Sigmoid colon (tissue), 4 donors: ENCODE data around the gene COTL1.

Experiments used
- CTCF ChIP-seq, 4 experiments: fragments of 450-650 bp in 3 of 4; fragments of 200-600 bp in 1 of 4; IDR thresholded peaks; one replicate each; pipeline ENCODE4 v1.5.1; 2016 to 2019; ENCODE audit warnings: antibody characterized with exemption in 4 of 4, mild to moderate bottlenecking in 3 of 4, moderate library complexity in 2 of 4
- EP300 ChIP-seq, 4 donors: sonication (generic); formaldehyde crosslinking; IDR thresholded peaks; one replicate each; pipeline ENCODE4 v1.6.1; 2017; ENCODE audit warnings: antibody characterized with exemption in 4 of 4
- POLR2A ChIP-seq, 2 donors: fragments of 450-650 bp; IDR thresholded peaks; one replicate each; pipeline ENCODE4 v1.6.1; 2016; ENCODE audit warnings: antibody characterized with exemption in 2 of 2, mild to moderate bottlenecking in 2 of 2, moderate library complexity in 2 of 2

- TF ChIP-seq CTCF (IDR thresholded peaks at IDR 0.05) (no peak), POLR2A (IDR thresholded peaks at IDR 0.05) (no peak), EP300 (IDR thresholded peaks at IDR 0.05) (no peak)
These were observed 22.3 kb upstream of the COTL1 start for GRCh38 chr16:84640145-84640544.
